Stimulated activated CD4-positive, alpha-beta T cell treated with anti-CD3 and anti-CD28 coated beads, Interleukin-12 subunit alpha, Interleukin-12 subunit beta, amount 100 ng/mL, for 48 hours (primary cell): Measurements from ENCODE around the gene STT3B.
A peak's percentile ranks its signal among the peaks of the same experiment; 100 is the strongest.
"Not testable (repeated sequence)": the region's sequence is repeated elsewhere in the genome, so short reads cannot be mapped to it uniquely, and the experiment has no call there.

Experiments
- DNase-seq, 3 donors: peaks; one replicate each; pipeline ENCODE4 v3.0.0-alpha.2; 2020; ENCODE audit warnings: low read depth in 2 of 3, low spot score in 1 of 3

Gene STT3B

GRCh38 chr3:31532587-31533168, at the start of gene STT3B:
Gene STT3B (plus strand): TSS chr3:31532925. CDS start chr3:31532999, 74 bp downstream.
- peak; percentile 52 to 77 (median 67) for DNase-seq

GRCh38 chr3:31483776-31484175, 48.9 kb upstream of the STT3B start:
- no peak for DNase-seq

GRCh38 chr3:31485196-31485595, 47.5 kb upstream of the STT3B start:
- DNase-seq = no peak

- DNase-seq = no peak
Observed at GRCh38 chr3:31486865-31487533, 45.7 kb upstream of the STT3B start.

GRCh38 chr3:31488475-31489017, 44.2 kb upstream of the STT3B start:
- DNase-seq = no peak

- DNase-seq = no peak
Observed at GRCh38 chr3:31490502-31490901, 42.2 kb upstream of the STT3B start.

- DNase-seq = no peak
Observed at GRCh38 chr3:31491660-31492059, 41.1 kb upstream of the STT3B start.

- DNase-seq = no peak
Observed at GRCh38 chr3:31493149-31493548, 39.6 kb upstream of the STT3B start.

- DNase-seq = no peak
Observed at GRCh38 chr3:31495971-31496665, 36.6 kb upstream of the STT3B start.

GRCh38 chr3:31498791-31499190, 33.9 kb upstream of the STT3B start:
- DNase-seq = no peak

GRCh38 chr3:31499281-31499680, 33.4 kb upstream of the STT3B start:
- DNase-seq = no peak

- no peak for DNase-seq
Observed at GRCh38 chr3:31502803-31503221, 29.9 kb upstream of the STT3B start.

GRCh38 chr3:31503456-31503855, 29.3 kb upstream of the STT3B start:
- DNase-seq = no peak

- no peak for DNase-seq
Observed at GRCh38 chr3:31504230-31504629, 28.5 kb upstream of the STT3B start.

- no peak for DNase-seq
Observed at GRCh38 chr3:31505371-31506048, 27.2 kb upstream of the STT3B start.

GRCh38 chr3:31506515-31506914, 26.2 kb upstream of the STT3B start:
- not testable (repeated sequence) for DNase-seq

- no peak for DNase-seq
Observed at GRCh38 chr3:31508452-31509146, 24.1 kb upstream of the STT3B start.

GRCh38 chr3:31509147-31509728, 23.5 kb upstream of the STT3B start:
- no peak for DNase-seq

- DNase-seq = no peak
Observed at GRCh38 chr3:31514570-31514969, 18.2 kb upstream of the STT3B start.

GRCh38 chr3:31515486-31516284, 17.0 kb upstream of the STT3B start:
- DNase-seq = no peak
